Hair follicle dermal papilla cell (primary cell): ENCODE measurements around the gene DNAJA3. TPM values are rescaled to one million over a fixed set of nuclear protein-coding genes. Genes with fewer than 3 reads are reported as not detected.

ENCODE experiments used
- small RNA-seq: library from RNA; depleted of rRNA; stranded (forward); fragments of <200 nt; gene quantifications from one replicate; pipeline ENCODE3, GENCODE V24; 2012
- total RNA-seq: library from RNA; depleted of rRNA; stranded (reverse); fragments of >200 nt; gene quantifications from 2 replicates; pipeline ENCODE4 v1.2.3, GENCODE V29; 2012

Gene DNAJA3
- 42.5 and 43.4 TPM in 2 replicates for total RNA-seq

GRCh38 chr16:4425378-4426020 lies at the start of gene DNAJA3:
Gene DNAJA3, plus strand, starts transcription at chr16:4425868. Its CDS starts 14 bp downstream, at chr16:4425882.

GRCh38 chr16:4416200-4417032 lies 9.3 kb upstream of the DNAJA3 start, which contains the start of gene CORO7:
Gene CORO7, minus strand, starts transcription at chr16:4416596. Its CDS starts 78 bp downstream, at chr16:4416518.

GRCh38 chr16:4474192-4474961 lies 48.7 kb downstream of the DNAJA3 start, which contains the start of gene NMRAL1:
Gene NMRAL1, minus strand, starts transcription at chr16:4474625. Its CDS starts 493 bp downstream, at chr16:4474132.

GRCh38 chr16:4475880-4476788 lies 50.5 kb downstream of the DNAJA3 start, which contains the start of gene HMOX2:
Gene HMOX2, plus strand, starts transcription at chr16:4476398. Its CDS starts 29,127 bp downstream, at chr16:4505525.

Small RNA genes lying within 50 kb of the gene (small RNA-seq; reads per million reads assigned to genes)
- gene AC012676.2: not detected

Other genes with a start within 250 kb of the DNAJA3 start
- 0.12 and 0.16 TPM in 2 replicates for gene SRL, start 183.8 kb upstream of the DNAJA3 start, total RNA-seq
- gene TFAP4, start 152.8 kb upstream of the DNAJA3 start, total RNA-seq: 10.9 and 13.5 TPM in 2 replicates
- 6.0 and 6.6 TPM in 2 replicates for gene GLIS2, start 109.8 kb upstream of the DNAJA3 start, total RNA-seq
- gene PAM16, start 74.5 kb upstream of the DNAJA3 start, total RNA-seq: 12.5 and 15.5 TPM in 2 replicates
- gene VASN, start 54.0 kb upstream of the DNAJA3 start, total RNA-seq: 228 and 251 TPM in 2 replicates
- 23.7 and 26.1 TPM in 2 replicates for gene CORO7, start 9.3 kb upstream of the DNAJA3 start, total RNA-seq
- gene NMRAL1, start 48.8 kb downstream of the DNAJA3 start, total RNA-seq: 65.2 and 67.0 TPM in 2 replicates
- gene HMOX2, start 50.5 kb downstream of the DNAJA3 start, total RNA-seq: 32.4 and 36.0 TPM in 2 replicates
- gene CDIP1, start 112.9 kb downstream of the DNAJA3 start, total RNA-seq: 17.8 and 18.5 TPM in 2 replicates
- under 0.01 and 0.12 TPM in 2 replicates for gene C16orf96, start 130.5 kb downstream of the DNAJA3 start, total RNA-seq
- gene UBALD1, start 189.0 kb downstream of the DNAJA3 start, total RNA-seq: 8.5 and 13.6 TPM in 2 replicates
- 47.6 and 50.8 TPM in 2 replicates for gene MGRN1, start 199.0 kb downstream of the DNAJA3 start, total RNA-seq